Caco-2 (cell line): ENCODE measurements around the gene LAMTOR4. TPM values are rescaled to one million over a fixed set of nuclear protein-coding genes. Genes with fewer than 3 reads are reported as not detected.

Experiments
- BruUV-seq: library from RNA; stranded (reverse); fragments of 400-500 nt; replicated peaks from 2 replicates; lab custom pipeline; 2021; lab: Mats Ljungman, UMichigan
- CTCF ChIA-PET: fragments of 300-600 bp; sonication (Branson Sonifier 250); formaldehyde crosslinking; loops from one replicate; lab custom pipeline; 2022; ENCODE audit warnings: antibody characterized with exemption; lab: Charles Lee
- POLR2A ChIA-PET: fragments of 300-600 bp; sonication (Branson Sonifier 250); formaldehyde crosslinking; loops from one replicate; lab custom pipeline; 2022; ENCODE audit warnings: antibody characterized with exemption; lab: Charles Lee
- DNase-seq, 2 experiments: peaks; one replicate each; pipeline versions ENCODE4 v3.0.0 to v3.0.0-alpha.2; 2020 to 2022
- H3K27me3 ChIP-seq: replicated peaks from 2 replicates; pipeline ENCODE4 v1.6.0; 2011; ENCODE audit warnings: low read length; ENCODE audit not compliant: control insufficient read depth, insufficient read depth
- H3K36me3 ChIP-seq: 2 replicates; pipeline ENCODE4 v1.5.1; 2011; ENCODE audit warnings: low read length; ENCODE audit not compliant: control insufficient read depth, insufficient read depth
- H3K4me1 ChIP-seq: fragments of 250-450 bp; sonication (Bioruptor Pico); 2 replicates; pipeline ENCODE4 v1.5.1; 2020; ENCODE audit warnings: mild to moderate bottlenecking
- H3K4me3 ChIP-seq: 2 replicates; pipeline ENCODE4 v1.5.1; 2011; ENCODE audit warnings: low read depth, mild to moderate bottlenecking, control low read depth, low read length
- H3K9me3 ChIP-seq: fragments of 250-450 bp; sonication (Bioruptor Pico); 2 replicates; pipeline ENCODE4 v1.5.1; 2020; ENCODE audit warnings: mild to moderate bottlenecking, moderate library complexity
- H3K27ac Mint-ChIP-seq: one replicate; pipeline ENCODE4 v1.8.0; 2022; ENCODE audit warnings: mixed read lengths; ENCODE audit not compliant: unreplicated experiment
- H3K27me3 Mint-ChIP-seq: one replicate; pipeline ENCODE4 v1.8.0; 2022; ENCODE audit warnings: mixed read lengths; ENCODE audit not compliant: insufficient read depth, unreplicated experiment
- H3K36me3 Mint-ChIP-seq: one replicate; pipeline ENCODE4 v1.8.0; 2022; ENCODE audit warnings: mild to moderate bottlenecking, mixed read lengths; ENCODE audit not compliant: insufficient read depth, unreplicated experiment
- H3K4me1 Mint-ChIP-seq: one replicate; pipeline ENCODE4 v1.8.0; 2022; ENCODE audit warnings: low read depth, mixed read lengths; ENCODE audit not compliant: unreplicated experiment
- H3K4me3 Mint-ChIP-seq: one replicate; pipeline ENCODE4 v1.8.0; 2022; ENCODE audit warnings: mild to moderate bottlenecking, moderate library complexity, mixed read lengths; ENCODE audit not compliant: unreplicated experiment
- H3K9me3 Mint-ChIP-seq: one replicate; pipeline ENCODE4 v1.8.0; 2022; ENCODE audit warnings: mixed read lengths; ENCODE audit not compliant: unreplicated experiment
- intact Hi-C: fragments of 100-400 bp; cut with micrococcal nuclease; formaldehyde crosslinking; loops from one replicate; pipeline ENCODE4 v1.10.0; 2022; ENCODE audit not compliant: unreplicated experiment
- total RNA-seq: library from RNA; stranded (reverse); gene quantifications from 2 replicates; pipeline ENCODE4 v1.2.3, GENCODE V29; 2022
- TF ChIP-seq, protein P1 (sequence below), 2 experiments: fragments of 200-600 bp in 1 of 2; IDR thresholded peaks; 1 replicate in 1 of 2; 2 replicates in 1 of 2; pipeline versions ENCODE4 v1.5.1 to v1.8.0; 2011 to 2022; ENCODE audit warnings: antibody characterized with exemption in 1 of 2, control low read depth in 1 of 2, inconsistent platforms in 1 of 2, low read depth in 1 of 2, low read length in 1 of 2, mild to moderate bottlenecking in 1 of 2, moderate library complexity in 1 of 2; ENCODE audit not compliant: insufficient read depth in 1 of 2, severe bottlenecking in 1 of 2, unreplicated experiment in 1 of 2

The LAMTOR4 gene
- total RNA-seq, 1 experiment from 2014 or later: 107 TPM

DNA sequence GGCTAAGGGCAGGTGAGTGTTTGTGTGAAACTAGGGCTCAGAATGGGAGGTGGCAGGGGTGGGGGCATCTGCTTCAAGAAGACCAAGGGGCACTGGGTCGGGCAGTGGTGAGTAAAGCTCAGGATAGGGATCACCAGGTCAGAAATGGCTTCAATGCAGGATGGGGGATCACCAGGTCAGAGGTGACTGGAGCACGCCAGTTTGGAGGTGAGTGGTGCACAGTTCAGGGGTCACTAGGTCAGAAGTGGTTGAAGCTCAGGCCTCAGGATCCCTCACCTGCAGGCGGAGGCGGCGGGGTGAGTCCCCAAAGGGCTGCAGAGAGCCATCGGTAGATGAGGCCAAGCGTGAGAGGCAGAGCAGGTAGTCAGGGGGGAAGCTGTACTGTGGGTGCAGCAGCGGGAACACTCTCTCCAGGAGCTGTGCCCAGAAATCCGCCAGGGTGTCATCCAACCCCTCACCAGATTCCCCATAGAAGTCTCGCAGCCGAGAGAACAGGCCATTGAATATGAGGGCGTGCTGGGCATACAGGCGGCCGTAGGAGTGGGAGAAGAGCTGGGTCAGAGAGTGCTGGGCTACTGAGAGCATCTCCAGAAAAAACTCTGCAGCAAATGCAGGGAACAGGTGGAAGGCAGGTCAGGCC is 26.7 kb downstream of the LAMTOR4 start:
- POLR2A ChIA-PET: no interaction called here
- TF ChIP-seq, protein P1, sequence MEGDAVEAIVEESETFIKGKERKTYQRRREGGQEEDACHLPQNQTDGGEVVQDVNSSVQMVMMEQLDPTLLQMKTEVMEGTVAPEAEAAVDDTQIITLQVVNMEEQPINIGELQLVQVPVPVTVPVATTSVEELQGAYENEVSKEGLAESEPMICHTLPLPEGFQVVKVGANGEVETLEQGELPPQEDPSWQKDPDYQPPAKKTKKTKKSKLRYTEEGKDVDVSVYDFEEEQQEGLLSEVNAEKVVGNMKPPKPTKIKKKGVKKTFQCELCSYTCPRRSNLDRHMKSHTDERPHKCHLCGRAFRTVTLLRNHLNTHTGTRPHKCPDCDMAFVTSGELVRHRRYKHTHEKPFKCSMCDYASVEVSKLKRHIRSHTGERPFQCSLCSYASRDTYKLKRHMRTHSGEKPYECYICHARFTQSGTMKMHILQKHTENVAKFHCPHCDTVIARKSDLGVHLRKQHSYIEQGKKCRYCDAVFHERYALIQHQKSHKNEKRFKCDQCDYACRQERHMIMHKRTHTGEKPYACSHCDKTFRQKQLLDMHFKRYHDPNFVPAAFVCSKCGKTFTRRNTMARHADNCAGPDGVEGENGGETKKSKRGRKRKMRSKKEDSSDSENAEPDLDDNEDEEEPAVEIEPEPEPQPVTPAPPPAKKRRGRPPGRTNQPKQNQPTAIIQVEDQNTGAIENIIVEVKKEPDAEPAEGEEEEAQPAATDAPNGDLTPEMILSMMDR (IDR thresholded peaks at IDR 0.05; ENCODE audit: insufficient read depth in 1 of 2, low read depth in 1 of 2, low read length in 1 of 2, severe bottlenecking in 1 of 2, unreplicated experiment in 1 of 2): no peak
- no peak for DNase-seq
- no TSS peak for BruUV-seq
- Mint-ChIP-seq H3K27ac (no peak overlapping the region), H3K27me3 (no peaks in the 10 kb centered on the region), H3K9me3 (no peaks in the 10 kb centered on the region), H3K4me3 (peak overlapping the region; percentile 18), H3K36me3 (peaks cover 7% of the 10 kb centered on the region), H3K4me1 (peaks cover 17% of the 10 kb centered on the region)
- Histone ChIP-seq H3K36me3 (no peaks in the 10 kb centered on the region), H3K4me1 (peaks cover 4% of the 10 kb centered on the region), H3K9me3 (no peaks in the 10 kb centered on the region), H3K4me3 (no peak overlapping the region), H3K27me3 (no peaks in the 10 kb centered on the region)
- intact Hi-C loops: no loop called here
- CTCF ChIA-PET: no interaction called here

DNA sequence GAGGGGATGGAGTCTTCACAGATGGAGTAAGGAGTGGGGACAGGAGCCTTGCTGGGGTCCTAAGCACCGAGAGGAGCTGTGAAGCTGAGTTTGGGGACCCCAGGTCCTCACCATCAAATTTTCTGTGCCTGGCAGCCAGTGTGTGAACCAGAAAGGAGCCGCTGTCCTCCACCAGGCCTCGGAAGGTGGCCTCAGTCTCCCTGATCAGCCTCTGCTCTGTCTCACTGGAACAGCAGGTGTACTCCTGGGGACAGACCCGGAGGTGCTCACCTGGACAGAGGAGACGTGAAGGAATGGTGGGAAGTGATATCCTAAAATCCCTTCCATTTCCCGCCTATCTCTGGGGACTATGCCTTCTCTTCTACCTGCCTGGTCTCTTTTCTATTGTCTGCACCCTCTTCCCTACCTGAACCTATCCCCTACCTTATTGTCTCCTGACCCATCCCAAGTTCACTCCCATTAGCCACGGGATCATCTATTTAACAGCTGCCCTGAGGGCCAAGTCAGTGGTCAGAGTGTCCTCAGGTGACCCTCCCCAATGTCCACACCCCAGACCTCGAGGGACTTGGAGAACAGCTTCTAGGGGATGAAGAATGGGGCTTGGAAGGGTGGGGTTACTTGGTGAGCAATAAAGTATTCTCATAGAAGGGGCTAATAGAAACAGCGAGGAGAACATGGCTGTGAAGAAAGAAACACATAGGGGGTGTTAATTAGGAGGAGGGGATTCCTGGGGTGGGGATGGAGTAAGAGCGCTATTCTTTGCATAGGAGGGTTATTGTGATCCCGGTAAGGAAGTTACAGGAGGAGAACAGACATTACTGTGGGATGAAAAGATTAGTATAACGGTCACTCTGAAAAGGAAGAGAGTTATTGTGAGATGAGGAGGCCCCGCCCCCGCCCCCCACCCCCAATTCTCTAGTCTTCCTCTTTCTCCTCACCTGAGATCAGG is 27.7 kb downstream of the LAMTOR4 start:
- Mint-ChIP-seq H3K4me1 (peaks cover 13% of the 10 kb centered on the region), H3K9me3 (no peaks in the 10 kb centered on the region), H3K27ac (no peak overlapping the region), H3K27me3 (no peaks in the 10 kb centered on the region), H3K4me3 (peak overlapping the region; percentile 78), H3K36me3 (peaks cover 7% of the 10 kb centered on the region)
- Histone ChIP-seq H3K36me3 (no peaks in the 10 kb centered on the region), H3K27me3 (no peaks in the 10 kb centered on the region), H3K4me3 (peak overlapping the region; percentile 41), H3K9me3 (no peaks in the 10 kb centered on the region), H3K4me1 (peaks cover 4% of the 10 kb centered on the region)
- ChIA-PET CTCF (interaction anchor here (0.6 to 1.0 kb wide), 4 partner anchors 11 to 530 kb away, joined by 3 to 4 read pairs (median 4); partner anchors contain the start of gene POP7), POLR2A (interaction anchor here (1.0 to 1.1 kb wide), 2 partner anchors 19 to 76 kb away, joined by 3 to 4 read pairs; no protein-coding TSS in a partner anchor)
- TF ChIP-seq, protein P1 (IDR thresholded peaks at IDR 0.05; ENCODE audit: insufficient read depth in 1 of 2, low read depth in 1 of 2, low read length in 1 of 2, severe bottlenecking in 1 of 2, unreplicated experiment in 1 of 2): no peak
- DNase-seq: no peak
- intact Hi-C loops: no loop called here
- BruUV-seq: TSS peak; percentile 48
